HCT116 (cell line): Measurements from ENCODE around the gene PRKD3. TPM values are rescaled to one million over a fixed set of nuclear protein-coding genes. Genes with fewer than 3 reads are reported as not detected.
"Not testable (repeated sequence)": the region's sequence is repeated elsewhere in the genome, so short reads cannot be mapped to it uniquely, and the experiment has no call there.

ENCODE experiments used
- ATAC-seq: fragments of 200-7000 bp; cut with Tn5 transposase; 2 replicates; pipeline ENCODE4 v1.9.1; 2020; ENCODE audit warnings: mild to moderate bottlenecking, moderate library complexity
- BruUV-seq: library from RNA; stranded (reverse); fragments of 400-500 nt; replicated peaks from 2 replicates; lab custom pipeline; 2021; lab: Mats Ljungman, UMichigan
- CTCF ChIA-PET: fragments of 300-600 bp; sonication (Branson Sonifier 250); formaldehyde crosslinking; loops from one replicate; lab custom pipeline; 2021; ENCODE audit warnings: antibody characterized with exemption; lab: Charles Lee
- POLR2A ChIA-PET: fragments of 300-600, 350-600 bp; sonication (Branson Sonifier 250); formaldehyde crosslinking; loops from one replicate; lab custom pipeline; 2021; ENCODE audit warnings: antibody characterized with exemption; lab: Charles Lee
- RAD21 ChIA-PET, 2 experiments: fragments of 300-600 bp; sonication (Branson Sonifier 250); formaldehyde crosslinking; loops; one replicate each; lab custom pipeline; 2023; ENCODE audit warnings: low total read pairs in 2 of 2; ENCODE audit not compliant: uncharacterized antibody in 2 of 2, unreplicated experiment in 2 of 2, low non-redundant PET in 1 of 2; lab: Charles Lee
- DNase-seq: peaks from one replicate; pipeline ENCODE4 v3.0.0-alpha.2; 2010; ENCODE audit warnings: low read depth, low spot score
- H2AFZ ChIP-seq: fragments of 200-600 bp; shearing (Covaris generic), sonication (generic); 2 replicates; pipeline ENCODE4 v1.6.1; 2017; ENCODE audit warnings: low read depth, mixed run types, mixed read lengths, antibody characterized with exemption, low read length; ENCODE audit not compliant: poor library complexity, severe bottlenecking
- H3K27ac ChIP-seq: 2 replicates; pipeline ENCODE4 v1.5.1; 2012; ENCODE audit warnings: low read depth, low read length
- H3K27me3 ChIP-seq: fragments of 200-600 bp; sonication (generic); 2 replicates; pipeline ENCODE4 v1.6.1; 2016; ENCODE audit warnings: mixed run types, low read length, mixed read lengths; ENCODE audit not compliant: insufficient read depth
- H3K36me3 ChIP-seq, 2 experiments: fragments of 200-500 bp in 1 of 2; fragments of 200-600 bp in 1 of 2; sonication (Bioruptor generic) in 1 of 2; sonication (generic) in 1 of 2; 2 replicates each; pipeline versions ENCODE4 v1.5.1 to v1.6.1; 2014 to 2016; ENCODE audit warnings: low read length in 2 of 2, inconsistent platforms in 1 of 2, mixed read lengths in 1 of 2, mixed run types in 1 of 2; ENCODE audit not compliant: insufficient read depth in 2 of 2, control insufficient read depth in 1 of 2
- H3K4me1 ChIP-seq, 2 experiments: fragments of 200-600 bp in 1 of 2; sonication (generic) in 1 of 2; 2 replicates each; pipeline versions ENCODE4 v1.5.1 to v1.6.1; 2012 to 2017; ENCODE audit warnings: low read length in 2 of 2, inconsistent platforms in 1 of 2, mild to moderate bottlenecking in 1 of 2, mixed read lengths in 1 of 2, mixed run types in 1 of 2, moderate library complexity in 1 of 2; ENCODE audit not compliant: insufficient read depth in 2 of 2, control insufficient read depth in 1 of 2
- H3K4me2 ChIP-seq: fragments of 200-600 bp; sonication (generic); 2 replicates; pipeline ENCODE4 v1.6.1; 2017; ENCODE audit warnings: mixed run types, low read length, mixed read lengths
- H3K4me3 ChIP-seq, 2 experiments: fragments of 200-600 bp in 1 of 2; sonication (generic) in 1 of 2; replicated peaks in 1 of 2; 2 replicates each; pipeline ENCODE4 v1.5.1; 2011 to 2016; ENCODE audit warnings: low read length in 2 of 2, control low read depth in 1 of 2, low read depth in 1 of 2, mild to moderate bottlenecking in 1 of 2, mixed read lengths in 1 of 2, mixed run types in 1 of 2
- H3K79me2 ChIP-seq: fragments of 200-600 bp; sonication (generic); 2 replicates; pipeline ENCODE4 v1.6.1; 2017; ENCODE audit warnings: mild to moderate bottlenecking, mixed run types, low read length, moderate library complexity, mixed read lengths; ENCODE audit not compliant: insufficient read depth
- H3K9ac ChIP-seq: fragments of 200-600 bp; sonication (generic); 2 replicates; pipeline ENCODE4 v1.6.1; 2016; ENCODE audit warnings: low read length, mixed read lengths
- H3K9me2 ChIP-seq: fragments of 200-600 bp; sonication (generic), shearing (Covaris generic); 2 replicates; pipeline ENCODE4 v1.6.1; 2017; ENCODE audit warnings: mixed run types, mild to moderate bottlenecking, moderate library complexity; ENCODE audit not compliant: insufficient read depth
- H3K9me3 ChIP-seq, 2 experiments: fragments of 200-500 bp in 1 of 2; fragments of 200-600 bp in 1 of 2; sonication (Bioruptor generic) in 1 of 2; sonication (generic) in 1 of 2; 2 replicates each; pipeline ENCODE4 v1.6.1; 2014 to 2017; ENCODE audit warnings: low read length in 2 of 2, mixed read lengths in 2 of 2, inconsistent platforms in 1 of 2, low read depth in 1 of 2, mild to moderate bottlenecking in 1 of 2, mixed run types in 1 of 2, moderate library complexity in 1 of 2; ENCODE audit not compliant: control insufficient read depth in 1 of 2, insufficient read depth in 1 of 2
- H4K20me1 ChIP-seq: fragments of 200-600 bp; sonication (generic), shearing (Covaris generic); 2 replicates; pipeline ENCODE4 v1.6.1; 2017; ENCODE audit warnings: mixed run types, mild to moderate bottlenecking, moderate library complexity; ENCODE audit not compliant: insufficient read depth
- EGR1 ChIP-seq: IDR thresholded peaks from 2 replicates; pipeline ENCODE4 v1.6.1; 2012; ENCODE audit warnings: low read depth
- ELF1 ChIP-seq: IDR thresholded peaks from 2 replicates; pipeline ENCODE4 v1.6.1; 2012; ENCODE audit warnings: low read depth, borderline replicate concordance
- FOSL1 ChIP-seq: IDR thresholded peaks from 2 replicates; pipeline ENCODE4 v1.6.1; 2012; ENCODE audit warnings: low read depth
- JUND ChIP-seq: IDR thresholded peaks from 2 replicates; pipeline ENCODE4 v1.6.1; 2012
- intact Hi-C: fragments of 100-400 bp; cut with micrococcal nuclease; formaldehyde crosslinking; loops from 2 replicates; pipeline ENCODE4 v1.10.0; 2022
- total RNA-seq: library from RNA; stranded (reverse); gene quantifications from one replicate; pipeline ENCODE4 v1.2.1, GENCODE V29; 2021; ENCODE audit not compliant: unreplicated experiment
- TF ChIP-seq, protein P1 (sequence below): IDR thresholded peaks from 2 replicates; pipeline ENCODE4 v1.6.1; 2011; ENCODE audit warnings: mild to moderate bottlenecking, low read length, moderate library complexity; ENCODE audit not compliant: insufficient replicate concordance; ENCODE audit errors: extremely low read depth

PRKD3 gene
- total RNA-seq, 1 experiment from 2014 or later, result 13.9 TPM

DNA sequence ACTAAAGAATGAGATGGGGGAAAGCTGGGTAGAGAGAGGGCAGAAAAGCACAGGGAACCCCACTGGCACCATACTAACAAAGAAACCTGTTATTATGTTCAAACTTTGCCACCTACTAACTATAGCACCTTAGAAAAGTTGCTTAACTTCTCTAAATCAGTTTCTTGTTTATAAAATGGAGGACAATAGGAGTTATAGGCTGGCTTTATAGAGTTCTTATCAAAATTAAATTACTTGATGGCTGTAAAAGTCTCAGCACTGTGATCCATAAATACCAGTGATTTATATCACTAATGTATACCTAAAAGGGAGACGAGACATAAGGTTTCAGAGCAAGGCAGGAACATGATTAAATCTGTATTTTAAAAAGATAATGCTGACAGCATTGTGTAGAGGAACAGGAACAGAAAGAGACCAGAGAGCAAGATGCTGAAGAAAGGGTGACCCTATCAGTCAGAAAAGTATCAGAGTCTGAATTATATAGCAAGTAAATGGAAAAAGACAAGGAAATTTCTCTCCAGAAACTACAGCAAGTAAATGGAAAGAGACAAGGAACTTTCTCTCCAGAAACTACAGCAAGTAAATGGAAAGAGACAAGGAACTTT, 29.1 kb downstream of the PRKD3 start:
- no peaks in the 10 kb centered on the region for H3K79me2 ChIP-seq
- TF ChIP-seq, protein P1, sequence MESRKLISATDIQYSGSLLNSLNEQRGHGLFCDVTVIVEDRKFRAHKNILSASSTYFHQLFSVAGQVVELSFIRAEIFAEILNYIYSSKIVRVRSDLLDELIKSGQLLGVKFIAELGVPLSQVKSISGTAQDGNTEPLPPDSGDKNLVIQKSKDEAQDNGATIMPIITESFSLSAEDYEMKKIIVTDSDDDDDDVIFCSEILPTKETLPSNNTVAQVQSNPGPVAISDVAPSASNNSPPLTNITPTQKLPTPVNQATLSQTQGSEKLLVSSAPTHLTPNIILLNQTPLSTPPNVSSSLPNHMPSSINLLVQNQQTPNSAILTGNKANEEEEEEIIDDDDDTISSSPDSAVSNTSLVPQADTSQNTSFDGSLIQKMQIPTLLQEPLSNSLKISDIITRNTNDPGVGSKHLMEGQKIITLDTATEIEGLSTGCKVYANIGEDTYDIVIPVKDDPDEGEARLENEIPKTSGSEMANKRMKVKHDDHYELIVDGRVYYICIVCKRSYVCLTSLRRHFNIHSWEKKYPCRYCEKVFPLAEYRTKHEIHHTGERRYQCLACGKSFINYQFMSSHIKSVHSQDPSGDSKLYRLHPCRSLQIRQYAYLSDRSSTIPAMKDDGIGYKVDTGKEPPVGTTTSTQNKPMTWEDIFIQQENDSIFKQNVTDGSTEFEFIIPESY, result no peak
- TF ChIP-seq FOSL1 (no peak), JUND (no peak), ELF1 (no peak), EGR1 (no peak)
- TF ChIP-seq, all 23 proteins: peak for 0
- Histone ChIP-seq H3K9me3 (no peaks in the 10 kb centered on the region), H3K4me2 (no peak overlapping the region), H3K4me3 (no peak overlapping the region), H3K9ac (no peak overlapping the region), H3K36me3 (no peaks in the 10 kb centered on the region), H4K20me1 (no peaks in the 10 kb centered on the region), H2AFZ (no peak overlapping the region), H3K9me2 (no peaks in the 10 kb centered on the region), H3K27ac (no peak overlapping the region), H3K4me1 (no peaks in the 10 kb centered on the region), H3K27me3 (no peaks in the 10 kb centered on the region)
- DNase-seq, result no peak
- CTCF ChIA-PET, result no interaction called here
- RAD21 ChIA-PET, result no interaction called here
- POLR2A ChIA-PET, result no interaction called here
- no peak for ATAC-seq
- intact Hi-C loops, result no loop called here
- BruUV-seq, result no TSS peak

DNA sequence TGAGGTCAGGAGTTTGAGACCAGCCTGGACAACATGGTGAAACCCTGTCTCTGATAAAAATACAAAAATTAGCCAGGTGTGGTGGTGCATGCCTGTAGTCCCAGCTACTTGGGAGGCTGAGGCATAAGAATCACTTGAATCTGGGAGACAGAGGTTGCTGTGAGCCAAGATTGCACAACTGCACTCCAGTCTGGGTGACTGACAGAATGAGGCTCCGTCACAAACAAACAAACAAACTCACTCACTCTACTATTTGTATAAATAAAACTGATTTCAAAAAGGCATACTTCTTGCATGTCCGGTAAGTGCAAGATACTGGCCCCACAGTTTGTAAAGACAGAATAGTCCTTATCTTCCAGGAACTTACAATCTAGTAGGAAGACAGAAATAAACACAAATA, 29.8 kb downstream of the PRKD3 start:
- H3K9me3 ChIP-seq, H4K20me1 ChIP-seq, H3K27ac ChIP-seq, H3K27me3 ChIP-seq, BruUV-seq, DNase-seq, RAD21 ChIA-PET, ATAC-seq, intact Hi-C loops, H3K4me1 ChIP-seq, H3K9ac ChIP-seq, H2AFZ ChIP-seq, H3K36me3 ChIP-seq, H3K9me2 ChIP-seq, POLR2A ChIA-PET, H3K79me2 ChIP-seq, CTCF ChIA-PET, H3K4me2 ChIP-seq, H3K4me3 ChIP-seq: not testable (repeated sequence)
